SH-SY5Y (cell line): ENCODE results near the gene VOPP1.

Source experiments
- GATA2 ChIP-seq: IDR thresholded peaks from 2 replicates; pipeline ENCODE4 v1.6.1; 2011; ENCODE audit warnings: mild to moderate bottlenecking, low read depth, low read length
- GATA3 ChIP-seq: IDR thresholded peaks from 2 replicates; pipeline ENCODE4 v1.6.1; 2011; ENCODE audit warnings: low read depth, mild to moderate bottlenecking, low read length, moderate library complexity

- no peak for TF ChIP-seq GATA2
- TF ChIP-seq GATA3: no peak
These were observed 86.7 kb downstream of the VOPP1 start for GRCh38 chr7:55485501-55486191.
